IPS DF 4.7 (cell line): ENCODE data around the gene SLC4A8.
"Not testable (repeated sequence)": the region's sequence is repeated elsewhere in the genome, so short reads cannot be mapped to it uniquely, and the experiment has no call there.

Experiments
- DNase-seq: peaks from one replicate; pipeline ENCODE4 v3.0.0-alpha.2; 2013; ENCODE audit warnings: low spot score; ENCODE audit errors: extremely low read depth

SLC4A8 gene

DNA sequence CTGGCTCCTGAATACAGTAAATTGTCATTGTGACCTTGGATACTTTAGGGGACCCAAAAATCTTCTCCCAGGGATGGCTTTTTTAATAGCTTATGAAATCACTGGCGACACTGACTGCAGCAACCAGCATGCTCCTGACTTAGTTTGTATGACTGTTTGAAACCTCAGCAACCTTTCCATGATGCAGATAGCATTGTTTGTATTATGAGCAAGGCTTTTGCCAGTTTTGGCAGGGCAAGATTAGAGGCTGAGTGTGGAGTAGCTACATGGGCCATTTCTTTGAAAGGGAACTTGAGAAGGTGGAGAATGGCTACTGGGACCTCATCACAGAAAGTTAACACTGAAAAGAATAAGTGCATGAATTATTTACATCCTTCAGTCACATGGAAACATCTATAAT lies 50.9 kb downstream of the SLC4A8 start:
- DNase-seq: no peak

DNA sequence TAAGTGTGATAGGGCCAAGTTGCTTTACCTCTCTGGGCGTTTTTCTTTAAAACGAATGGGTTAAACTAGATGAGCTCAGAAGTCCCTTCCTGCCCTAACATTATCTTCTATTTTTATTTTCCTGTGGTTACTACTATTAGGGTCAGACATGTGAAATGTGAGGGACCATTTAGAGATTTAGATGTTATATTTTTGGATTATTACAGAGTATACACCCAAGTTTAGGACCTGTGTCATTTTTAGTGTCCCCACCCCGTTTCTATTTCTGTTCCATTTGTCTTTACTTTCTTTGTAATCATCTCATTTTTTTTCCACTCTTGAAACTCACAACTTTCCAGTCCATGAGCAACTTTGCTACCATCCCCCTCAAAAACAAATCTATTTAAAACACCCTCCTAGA lies 56.3 kb downstream of the SLC4A8 start:
- no peak for DNase-seq

DNA sequence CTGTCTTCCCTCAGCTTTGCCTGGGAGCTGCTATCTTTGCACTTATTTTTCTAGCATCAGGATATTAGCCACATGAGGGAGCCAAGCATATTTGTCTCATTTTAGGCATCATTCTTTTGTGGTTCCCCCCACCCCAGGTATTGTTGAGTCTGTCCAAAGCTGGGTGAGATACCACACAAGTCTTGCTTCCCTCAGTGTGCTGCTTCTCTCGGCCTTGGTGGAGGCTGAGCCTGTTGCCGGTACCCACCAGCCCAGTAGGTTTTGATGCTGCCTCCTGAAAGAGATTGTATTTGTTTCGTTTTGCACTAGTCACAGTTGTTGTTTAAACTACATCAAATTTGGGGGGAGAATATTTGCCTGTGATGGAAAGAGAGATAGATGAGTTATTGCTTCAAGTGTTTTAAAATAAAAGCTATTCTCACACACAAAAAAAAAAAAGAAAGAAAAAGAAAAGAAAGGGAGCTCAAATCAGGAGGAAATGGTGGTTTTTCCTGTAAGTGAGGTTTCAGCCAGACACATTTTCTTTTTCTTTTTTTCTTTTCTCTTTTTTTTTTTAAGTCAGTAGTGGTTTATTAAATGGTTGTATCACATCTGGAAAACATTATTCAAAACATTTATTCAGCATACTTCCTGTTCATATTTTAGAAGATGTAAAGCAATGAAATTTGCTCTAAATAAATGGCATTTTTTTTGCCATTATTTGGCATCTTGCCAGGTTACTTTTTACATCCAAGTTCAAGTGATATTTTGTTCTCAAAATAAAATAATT lies 58.5 kb downstream of the SLC4A8 start:
- no peak for DNase-seq

DNA sequence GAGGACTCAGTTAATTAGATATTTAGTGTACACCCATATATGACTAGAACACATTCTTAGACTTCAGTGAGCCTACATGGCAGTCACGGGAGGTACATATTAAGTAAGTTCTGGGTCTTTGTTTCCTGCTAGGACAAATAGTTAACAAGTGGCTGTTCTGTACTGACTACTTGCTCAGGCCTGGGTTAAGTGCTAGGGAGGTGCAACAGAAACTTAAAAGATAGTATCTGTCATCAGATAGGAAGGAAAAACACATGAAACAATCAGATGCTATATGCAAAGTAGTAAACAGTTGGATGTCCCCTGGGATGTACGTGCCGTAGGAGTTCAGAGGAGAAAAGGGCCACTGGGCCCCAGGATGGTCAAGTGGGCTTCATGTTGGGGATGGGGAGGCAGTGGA lies 59.5 kb downstream of the SLC4A8 start:
- DNase-seq: no peak

DNA sequence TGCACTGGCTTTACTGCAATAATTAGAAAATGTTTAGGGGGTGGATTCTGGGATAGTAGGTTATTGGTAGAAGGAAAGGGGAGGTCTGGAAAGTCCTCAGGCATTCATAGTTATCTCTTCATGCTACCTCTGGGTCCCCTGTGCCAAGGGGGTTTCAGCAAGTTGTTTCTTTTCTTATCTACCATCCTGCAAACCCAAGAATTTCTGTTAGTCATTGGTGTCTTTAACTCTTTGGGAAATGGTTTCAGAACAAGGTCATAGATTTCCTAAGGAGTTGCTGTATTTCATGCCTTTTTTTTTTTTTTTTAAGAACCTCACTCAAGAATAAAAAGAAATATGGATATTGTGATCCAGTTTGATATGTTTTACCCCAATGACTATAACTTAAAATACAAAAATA lies 63.6 kb downstream of the SLC4A8 start:
- no peak for DNase-seq

DNA sequence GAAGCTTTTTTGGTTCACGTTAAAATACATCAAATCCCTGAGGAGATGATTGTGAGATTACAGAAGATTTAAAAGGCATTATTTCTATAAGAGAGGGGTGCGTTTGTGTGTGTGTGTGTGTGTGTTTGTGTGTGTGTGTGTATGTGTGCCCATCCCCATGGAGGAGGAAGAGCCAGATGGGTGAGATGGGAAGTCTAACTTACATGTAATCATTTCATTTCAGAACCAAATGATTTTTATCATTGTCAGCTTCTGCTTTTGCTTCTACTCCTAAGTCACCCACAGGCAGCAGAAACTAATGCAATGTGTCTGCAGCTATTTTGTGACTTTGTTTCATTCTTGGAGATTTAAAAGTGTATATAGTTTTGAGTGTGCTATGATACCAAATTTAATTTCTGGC lies 68.7 kb downstream of the SLC4A8 start:
- no peak for DNase-seq

DNA sequence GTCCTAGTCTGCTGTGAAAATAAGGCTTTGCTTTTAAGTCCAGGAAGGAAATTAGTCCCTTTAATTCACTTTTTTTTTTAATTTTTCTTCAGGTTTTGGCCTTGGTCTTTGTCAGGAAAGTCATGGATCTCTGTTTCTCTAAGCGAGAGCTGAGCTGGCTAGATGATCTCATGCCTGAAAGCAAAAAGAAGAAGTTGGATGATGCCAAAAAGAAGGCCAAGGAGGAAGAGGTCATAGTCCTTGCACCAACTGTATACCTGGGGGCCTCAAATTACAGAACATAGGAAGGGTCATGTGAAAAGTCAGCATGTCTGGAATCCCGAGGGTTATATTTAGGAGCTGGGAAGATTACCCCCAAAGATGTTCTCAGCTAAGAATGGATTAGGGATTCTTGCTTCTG lies 72.3 kb downstream of the SLC4A8 start:
- DNase-seq: no peak

DNA sequence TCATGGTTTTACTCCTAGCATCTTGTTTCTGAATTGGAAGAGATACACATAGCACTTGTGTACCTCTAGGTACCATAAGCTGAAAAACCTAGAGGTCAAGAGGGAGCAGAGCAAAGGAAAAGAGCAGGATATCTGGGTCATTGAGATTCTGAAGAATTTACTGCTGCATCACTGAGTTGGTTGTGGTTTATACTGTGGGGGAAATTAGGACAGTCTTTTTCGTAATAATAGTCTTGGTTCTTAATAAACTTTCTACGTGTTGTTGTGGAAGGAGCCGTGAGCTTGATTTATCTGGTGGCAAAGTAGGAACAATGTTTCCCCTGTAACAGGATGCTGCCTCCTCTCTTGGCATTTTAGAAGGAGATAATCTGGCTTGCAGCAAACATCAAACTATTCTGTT lies 80.2 kb downstream of the SLC4A8 start:
- DNase-seq: no peak

DNA sequence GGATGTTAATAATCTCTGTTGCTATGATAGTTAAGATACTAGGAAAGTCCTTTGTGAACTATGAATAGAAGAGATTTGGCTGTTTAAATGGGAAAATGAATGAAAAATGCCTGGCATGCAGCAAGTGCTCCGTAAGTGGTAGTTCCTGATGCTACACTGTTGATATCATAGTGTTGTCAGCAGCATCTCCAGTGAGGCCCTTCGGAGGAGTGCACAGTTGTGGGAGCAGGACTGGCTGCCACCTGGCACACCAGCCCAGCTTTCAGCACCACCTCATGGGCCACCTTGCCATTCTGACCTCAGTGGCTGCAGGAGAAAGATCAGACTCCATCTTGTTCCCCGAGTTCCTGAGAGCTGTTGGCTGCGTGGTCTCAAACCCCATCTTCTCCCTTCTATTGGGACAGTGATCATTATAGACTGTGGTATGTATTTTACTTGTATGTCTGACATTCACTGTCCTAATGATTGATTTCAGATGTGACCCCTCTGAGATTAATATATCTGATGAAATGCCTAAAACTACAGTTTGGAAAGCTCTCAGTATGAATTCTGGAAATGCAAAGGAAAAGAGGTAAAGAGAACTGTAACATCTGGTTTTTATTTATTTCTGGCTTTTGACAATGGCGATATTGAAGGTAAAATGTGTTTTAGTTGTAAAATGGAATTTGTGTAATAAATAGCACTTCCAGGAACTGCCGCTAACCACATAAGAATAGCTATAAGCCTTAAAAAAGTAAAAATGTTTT lies 80.9 kb downstream of the SLC4A8 start:
- DNase-seq: no peak

DNA sequence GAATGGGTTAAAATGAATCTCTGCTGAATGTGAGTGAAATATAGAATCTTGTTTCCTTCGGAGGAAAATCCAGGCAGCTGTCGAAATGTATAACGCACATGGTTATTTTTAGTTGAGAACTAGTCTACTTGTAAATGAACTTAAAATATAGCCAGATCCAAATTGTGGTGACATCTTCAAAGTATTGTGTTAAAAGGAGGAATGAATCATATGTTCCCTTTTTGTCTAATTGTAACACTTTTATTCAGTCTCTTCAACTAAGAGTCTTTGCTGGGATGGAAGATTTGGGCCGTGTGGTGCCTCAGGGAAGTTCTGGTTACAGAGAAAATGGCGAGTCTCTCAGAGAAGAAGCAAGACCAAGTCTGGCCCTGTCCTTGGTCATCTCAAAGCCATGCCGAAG lies 82.5 kb downstream of the SLC4A8 start:
- no peak for DNase-seq

DNA sequence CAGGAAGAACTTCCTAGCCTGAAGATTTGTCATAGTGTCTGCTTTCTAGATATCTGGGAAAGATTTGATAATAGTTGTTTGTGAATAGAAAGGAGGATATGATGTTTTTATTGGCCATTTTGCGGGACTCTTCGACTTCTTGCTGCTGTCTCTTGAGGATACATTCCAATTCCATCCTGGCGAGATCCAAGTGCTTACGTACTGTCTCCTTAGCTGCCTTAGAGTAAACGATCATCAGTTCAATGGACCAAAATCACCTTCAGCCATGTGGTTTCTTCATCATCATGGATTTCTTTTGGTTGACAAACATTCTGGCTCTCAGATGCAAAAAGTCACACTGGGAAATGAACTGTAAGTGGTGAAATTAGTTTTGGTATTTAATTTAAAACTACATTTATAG lies 83.7 kb downstream of the SLC4A8 start:
- no peak for DNase-seq

DNA sequence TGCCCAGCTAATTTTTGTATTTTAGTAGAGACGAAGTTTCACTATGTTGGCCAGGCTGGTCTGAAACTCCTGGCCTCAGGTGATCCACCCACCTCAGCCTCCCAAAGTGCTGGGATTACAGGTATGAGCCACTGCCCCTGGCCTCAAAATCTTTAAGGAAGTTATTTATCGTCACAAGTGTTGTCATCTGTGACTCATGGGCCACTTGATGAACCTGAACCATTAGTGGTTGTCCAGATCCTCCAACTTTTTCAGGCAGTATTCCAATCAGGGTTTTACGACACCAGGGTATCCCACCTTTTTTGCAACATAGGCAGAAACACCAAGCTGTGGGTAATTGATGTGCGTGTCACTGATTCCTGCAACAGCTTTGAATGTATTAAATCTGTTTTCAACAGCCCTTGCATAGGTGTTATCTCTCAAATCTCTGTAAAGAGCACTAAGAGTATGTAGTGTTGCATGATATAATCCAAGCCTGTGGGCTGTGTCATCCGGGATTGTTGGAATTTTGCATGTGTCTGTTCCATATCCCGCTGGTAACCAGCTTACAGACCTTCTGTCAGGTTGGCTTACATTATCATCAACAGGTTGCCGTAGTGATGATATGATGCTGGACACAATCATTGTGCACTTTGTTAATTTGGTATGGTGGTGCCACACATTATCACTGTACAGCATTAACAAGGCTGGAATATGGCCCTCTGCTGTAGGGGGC lies 87.1 kb downstream of the SLC4A8 start:
- DNase-seq: no peak

DNA sequence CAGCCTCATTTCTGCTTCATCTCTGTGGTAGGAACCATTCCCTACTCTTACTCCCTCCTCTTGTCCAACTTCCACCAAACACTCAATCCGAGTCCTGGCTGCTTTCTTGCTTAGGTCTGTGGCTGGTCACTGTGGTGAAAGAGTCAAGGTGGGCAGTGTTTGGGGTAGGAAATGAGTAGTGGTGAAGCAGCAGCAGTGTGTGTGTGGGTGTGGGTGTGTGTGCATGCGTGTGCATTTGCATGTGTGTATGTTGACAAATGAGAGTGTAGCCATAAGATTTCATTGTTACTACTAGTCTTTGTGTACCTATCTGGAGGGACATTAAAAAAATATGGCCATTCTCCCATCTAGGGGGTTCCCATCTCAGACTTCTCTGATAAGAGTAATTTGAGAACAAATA lies 87.8 kb downstream of the SLC4A8 start:
- no peak for DNase-seq

DNA sequence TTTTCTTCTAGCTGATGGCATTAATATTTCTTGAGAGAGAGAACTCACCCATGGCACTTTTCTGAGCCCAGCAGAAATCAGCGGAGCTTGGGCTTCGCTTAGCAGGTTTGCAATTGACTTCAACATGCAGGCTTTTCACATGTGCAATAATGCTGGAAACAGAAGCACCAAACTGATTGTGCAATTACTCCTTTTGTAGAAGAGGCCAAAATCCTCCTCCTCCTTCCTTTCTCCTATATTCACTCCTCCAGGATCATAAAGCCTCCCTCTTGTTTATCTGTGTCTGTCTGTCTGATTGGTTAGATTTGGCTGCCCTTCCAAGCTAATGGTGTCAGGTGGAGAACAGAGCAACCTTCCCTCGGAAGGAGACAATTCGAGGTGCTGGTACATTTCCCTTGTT lies 90.4 kb downstream of the SLC4A8 start:
- not testable (repeated sequence) for DNase-seq

DNA sequence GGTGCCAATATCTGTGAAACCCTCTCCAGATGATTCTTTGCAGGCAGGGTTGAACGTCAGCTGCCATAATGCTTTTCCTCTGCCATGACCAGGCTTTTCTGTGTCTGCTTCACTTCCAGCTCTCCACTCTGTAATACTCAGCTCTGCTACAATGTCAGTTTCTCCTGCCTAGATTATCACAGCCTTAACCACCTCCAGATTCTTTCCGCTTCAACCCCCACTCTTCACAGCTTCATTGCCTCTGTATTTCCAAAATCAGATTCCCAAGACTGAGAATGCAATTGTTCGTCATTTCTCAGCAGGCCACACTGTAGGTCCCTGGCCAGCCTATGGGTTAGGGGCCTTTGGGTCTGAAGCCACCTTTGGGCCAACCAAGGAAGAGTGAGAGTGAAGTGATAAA lies 92.7 kb downstream of the SLC4A8 start:
- no peak for DNase-seq

DNA sequence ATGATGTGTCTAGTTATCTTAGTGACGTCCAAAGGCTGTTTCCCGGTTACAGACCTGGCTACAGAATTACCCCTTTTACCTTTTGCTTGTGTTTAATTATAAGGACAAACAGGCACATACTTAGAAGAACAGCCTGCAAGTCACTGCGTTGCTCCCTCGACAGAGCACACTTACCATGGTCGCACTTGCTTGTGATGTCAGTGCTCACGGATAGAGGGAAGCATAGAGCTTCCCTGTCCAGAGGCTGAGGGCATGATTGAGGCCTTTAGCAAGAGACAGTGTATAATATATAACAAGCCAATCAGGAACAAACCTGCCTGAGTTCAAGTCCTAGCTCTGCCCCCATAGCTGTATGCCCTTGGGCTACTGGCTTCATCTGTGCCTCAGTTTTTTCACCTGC lies 93.2 kb downstream of the SLC4A8 start:
- no peak for DNase-seq

DNA sequence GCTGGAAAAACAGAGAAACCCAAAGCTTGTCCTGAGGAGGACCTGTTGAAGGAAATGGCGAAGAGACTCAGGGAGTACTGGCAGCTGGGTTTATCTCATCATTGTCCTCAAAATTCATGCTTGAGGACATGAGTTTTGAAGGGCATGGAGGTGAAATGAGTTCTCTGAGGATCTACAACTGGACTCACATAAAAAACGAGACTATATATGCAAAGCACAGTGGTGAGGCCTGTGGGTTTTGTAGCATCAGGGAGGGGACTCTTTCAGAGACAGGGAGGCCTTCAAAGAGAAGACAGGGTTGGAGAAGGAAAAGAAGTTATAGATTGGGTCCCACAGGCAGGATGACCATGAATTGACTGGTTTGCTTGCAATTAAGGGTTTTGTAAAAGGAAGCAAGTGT lies 95.1 kb downstream of the SLC4A8 start:
- no peak for DNase-seq

DNA sequence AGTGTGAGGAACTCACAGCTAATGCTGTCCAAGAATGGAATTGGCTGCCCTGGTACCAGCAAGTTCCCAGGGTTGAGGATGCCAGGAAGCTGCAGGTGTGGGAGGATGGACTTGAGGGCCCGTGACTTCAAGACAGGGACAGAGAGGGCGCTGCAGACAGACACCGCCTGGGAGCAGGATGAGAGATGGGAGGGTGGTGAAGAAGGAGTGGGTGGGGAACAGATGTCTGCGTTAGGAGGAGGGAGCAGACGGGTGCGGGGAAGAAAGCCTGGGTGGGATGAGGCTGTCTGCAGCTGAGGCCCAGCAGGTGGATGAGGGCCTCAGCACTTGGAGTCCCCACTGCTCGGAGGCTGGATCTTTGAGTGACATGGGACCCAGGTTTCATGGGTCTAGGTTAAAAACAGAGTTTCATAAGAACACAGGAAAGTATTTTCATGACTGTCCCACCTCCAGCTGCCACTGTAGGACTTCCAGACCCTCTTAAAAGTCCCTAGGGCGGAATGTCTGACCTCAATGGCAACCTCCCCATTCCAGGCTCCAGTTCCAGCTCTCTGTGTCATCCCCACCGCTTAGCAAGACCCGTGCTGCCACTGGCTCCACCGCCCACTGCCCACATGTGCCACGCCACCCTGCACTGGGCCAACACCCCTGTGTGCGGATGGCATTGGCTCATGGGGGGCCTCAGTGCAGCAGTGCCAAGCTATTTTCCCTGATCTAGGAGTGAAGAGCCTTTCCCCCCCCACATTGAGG lies 96.1 kb downstream of the SLC4A8 start:
- DNase-seq: no peak

DNA sequence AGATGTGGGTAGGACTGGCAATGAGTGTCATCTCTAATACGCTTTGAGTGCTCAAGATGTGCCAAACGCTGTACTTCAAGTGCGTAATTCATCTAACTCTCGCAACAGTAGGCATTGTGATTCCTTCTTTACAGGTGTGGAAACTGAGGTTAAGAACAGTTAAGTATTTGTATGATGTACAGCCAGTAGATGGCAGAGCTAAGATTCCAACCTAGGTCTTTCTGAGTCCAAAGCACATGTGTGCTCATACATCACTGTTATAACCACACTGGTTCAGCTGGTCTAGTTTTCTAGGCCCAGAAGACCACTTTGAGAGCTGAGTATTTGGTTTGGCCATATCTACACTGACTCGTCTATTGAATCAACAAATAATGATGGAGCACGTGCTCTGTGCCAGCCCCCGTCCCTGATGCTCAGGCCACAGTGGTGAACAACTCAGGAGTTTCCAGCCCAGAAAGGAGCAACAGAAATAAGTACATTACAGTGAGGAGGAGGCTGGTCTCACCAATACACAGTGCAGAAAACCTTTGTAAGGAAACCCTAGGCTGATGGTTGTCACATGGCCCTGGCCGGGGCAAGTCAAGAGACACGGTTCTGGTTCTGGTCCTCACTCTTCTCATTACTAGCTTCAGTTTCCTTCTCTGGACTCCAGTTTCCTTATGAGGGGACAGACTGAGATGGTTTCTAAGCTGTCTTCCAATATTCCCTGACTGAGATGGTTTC lies 97.1 kb downstream of the SLC4A8 start:
- no peak for DNase-seq

DNA sequence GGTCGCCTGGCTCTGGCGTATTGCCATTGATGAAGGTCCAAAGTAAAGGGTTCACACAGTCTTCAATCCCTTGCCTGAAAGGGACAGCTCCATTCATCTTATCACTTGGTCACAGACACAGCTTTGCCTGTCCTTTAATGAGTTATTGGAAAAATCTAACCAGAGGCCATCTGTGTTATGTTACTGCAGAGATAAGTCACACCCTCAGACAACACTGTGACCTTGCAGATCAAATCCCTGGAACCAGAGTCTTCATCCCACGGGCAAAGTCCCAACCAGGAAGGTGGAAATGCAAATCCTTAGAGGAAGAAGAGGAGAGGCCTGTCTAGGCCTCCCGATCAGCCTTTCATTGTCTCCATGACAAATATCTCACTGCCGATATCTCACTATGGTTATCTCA lies 98.1 kb downstream of the SLC4A8 start:
- DNase-seq: no peak

DNA sequence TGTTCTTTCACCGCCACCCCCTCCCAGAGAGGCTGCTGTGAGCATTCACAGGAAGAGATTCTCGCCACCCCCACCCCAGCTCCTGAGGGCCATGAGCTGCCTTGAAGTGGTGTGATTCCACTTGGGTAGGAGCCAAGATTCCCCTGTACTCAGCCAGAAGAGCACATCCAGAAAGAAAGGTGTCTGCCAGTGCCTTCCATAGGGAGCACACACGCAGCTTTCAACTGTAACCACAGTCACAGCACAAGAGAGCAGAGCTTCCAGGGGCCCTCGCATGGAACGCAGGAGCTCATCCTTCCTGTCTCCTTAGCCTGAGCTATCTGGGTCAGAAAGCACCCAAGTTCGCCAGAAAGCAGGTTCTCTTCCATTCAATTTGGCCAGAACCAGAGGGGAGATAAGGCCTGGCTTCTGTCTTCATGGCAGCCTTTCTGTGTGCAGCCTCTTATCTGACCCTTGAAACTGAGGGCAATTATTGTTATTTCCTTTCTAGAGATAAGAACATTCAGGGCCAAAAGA lies 99.8 kb downstream of the SLC4A8 start:
- DNase-seq: no peak
